GM04503 (cell line): Measurements from ENCODE around the gene EIF5.

Experiments used
- DNase-seq: peaks from one replicate; pipeline ENCODE4 v3.0.0-alpha.2; 2012; ENCODE audit warnings: low read depth

The EIF5 gene

GRCh38 chr14:103310576-103311095 lies 23.4 kb upstream of the EIF5 start:
- no peak for DNase-seq

GRCh38 chr14:103311171-103311997 lies 22.7 kb upstream of the EIF5 start:
- no peak for DNase-seq

- DNase-seq = no peak
Observed at GRCh38 chr14:103312006-103312635, 21.9 kb upstream of the EIF5 start.

GRCh38 chr14:103313704-103314103 lies 20.3 kb upstream of the EIF5 start:
- no peak for DNase-seq

GRCh38 chr14:103314496-103315277 lies 19.4 kb upstream of the EIF5 start:
- no peak for DNase-seq

- no peak for DNase-seq
Observed at GRCh38 chr14:103315351-103315911, 18.6 kb upstream of the EIF5 start.

- no peak for DNase-seq
Observed at GRCh38 chr14:103315941-103316340, 18.1 kb upstream of the EIF5 start.

GRCh38 chr14:103316721-103317121 lies 17.3 kb upstream of the EIF5 start:
- DNase-seq = no peak

- no peak for DNase-seq
Observed at GRCh38 chr14:103317251-103317650, 16.8 kb upstream of the EIF5 start.

GRCh38 chr14:103317976-103318580 lies 16.0 kb upstream of the EIF5 start:
- no peak for DNase-seq

- no peak for DNase-seq
Observed at GRCh38 chr14:103318750-103319419, 15.2 kb upstream of the EIF5 start.

- no peak for DNase-seq
Observed at GRCh38 chr14:103319422-103319821, 14.6 kb upstream of the EIF5 start.

GRCh38 chr14:103326078-103326477 lies 8.0 kb upstream of the EIF5 start:
- DNase-seq = no peak

- DNase-seq = no peak
Observed at GRCh38 chr14:103328941-103329340, 5.1 kb upstream of the EIF5 start.

- no peak for DNase-seq
Observed at GRCh38 chr14:103329401-103330347, 4.4 kb upstream of the EIF5 start.

- no peak for DNase-seq
Observed at GRCh38 chr14:103330536-103330935, 3.5 kb upstream of the EIF5 start.

GRCh38 chr14:103332143-103332919 lies 1.7 kb upstream of the EIF5 start:
- DNase-seq = no peak

GRCh38 chr14:103334644-103335622 lies 896 bp downstream of the EIF5 start:
- DNase-seq = no peak
